ENCODE data around the gene RTBDN. TPM values are rescaled to one million over a fixed set of nuclear protein-coding genes. Genes with fewer than 3 reads are reported as not detected.
A peak's percentile ranks its signal among the peaks of the same experiment; 100 is the strongest.
"Not testable (repeated sequence)": the region's sequence is repeated elsewhere in the genome, so short reads cannot be mapped to it uniquely, and the experiment has no call there.

The RTBDN gene
- total RNA-seq, 2 donors from 2014 or later: not detected

DNA sequence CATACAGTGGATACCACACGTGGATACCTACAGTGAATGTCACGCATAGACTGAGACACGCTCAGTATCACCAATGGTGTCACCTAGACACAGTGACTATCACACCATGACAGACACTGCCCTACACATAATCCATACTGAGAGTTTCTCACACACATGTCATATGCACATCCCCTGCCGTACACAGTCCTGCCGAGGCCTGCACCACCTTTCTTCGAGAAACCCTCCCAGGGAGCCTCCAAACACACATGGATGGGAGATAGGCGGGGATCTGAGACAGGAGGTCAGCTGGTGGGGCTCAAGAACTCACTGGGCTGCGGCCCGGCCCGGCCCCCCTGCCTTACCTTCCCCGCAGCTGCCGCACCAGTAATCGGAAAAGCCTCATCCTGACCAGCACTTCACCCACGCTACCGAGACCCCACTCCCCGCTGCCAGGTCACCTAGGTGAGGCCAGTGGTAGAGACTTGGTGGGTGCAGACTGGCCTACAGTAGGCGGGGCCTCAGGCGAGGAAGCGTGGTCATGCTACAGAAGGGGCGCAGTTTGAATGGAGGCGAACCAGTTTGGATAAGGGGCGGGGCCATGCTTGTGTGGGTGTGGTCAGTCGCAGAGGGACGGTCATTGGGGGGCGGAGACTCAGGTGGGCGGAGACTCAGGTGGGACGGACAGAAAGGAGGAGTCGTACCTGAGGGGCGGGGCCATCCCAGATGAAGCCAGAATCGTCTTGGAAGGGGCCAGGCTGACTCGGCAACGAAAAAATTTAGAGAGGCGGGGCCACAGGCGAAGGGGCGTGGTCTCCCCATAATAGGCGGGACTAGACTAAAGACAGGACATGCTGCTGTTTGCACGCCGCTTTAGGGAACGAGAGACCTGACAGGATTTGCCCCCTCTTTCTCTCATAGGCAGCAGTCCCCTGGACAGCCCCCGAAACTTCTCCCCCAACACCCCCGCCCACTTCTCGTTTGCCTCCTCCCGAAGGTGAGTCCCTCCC lies 6.0 kb upstream of the RTBDN start:
- Mint-ChIP-seq H3K27me3 (peaks cover 50% of the 10 kb centered on the region), H3K9me3 (no peaks in the 10 kb centered on the region), H3K4me3 (peak overlapping the region; percentile 15)

DNA sequence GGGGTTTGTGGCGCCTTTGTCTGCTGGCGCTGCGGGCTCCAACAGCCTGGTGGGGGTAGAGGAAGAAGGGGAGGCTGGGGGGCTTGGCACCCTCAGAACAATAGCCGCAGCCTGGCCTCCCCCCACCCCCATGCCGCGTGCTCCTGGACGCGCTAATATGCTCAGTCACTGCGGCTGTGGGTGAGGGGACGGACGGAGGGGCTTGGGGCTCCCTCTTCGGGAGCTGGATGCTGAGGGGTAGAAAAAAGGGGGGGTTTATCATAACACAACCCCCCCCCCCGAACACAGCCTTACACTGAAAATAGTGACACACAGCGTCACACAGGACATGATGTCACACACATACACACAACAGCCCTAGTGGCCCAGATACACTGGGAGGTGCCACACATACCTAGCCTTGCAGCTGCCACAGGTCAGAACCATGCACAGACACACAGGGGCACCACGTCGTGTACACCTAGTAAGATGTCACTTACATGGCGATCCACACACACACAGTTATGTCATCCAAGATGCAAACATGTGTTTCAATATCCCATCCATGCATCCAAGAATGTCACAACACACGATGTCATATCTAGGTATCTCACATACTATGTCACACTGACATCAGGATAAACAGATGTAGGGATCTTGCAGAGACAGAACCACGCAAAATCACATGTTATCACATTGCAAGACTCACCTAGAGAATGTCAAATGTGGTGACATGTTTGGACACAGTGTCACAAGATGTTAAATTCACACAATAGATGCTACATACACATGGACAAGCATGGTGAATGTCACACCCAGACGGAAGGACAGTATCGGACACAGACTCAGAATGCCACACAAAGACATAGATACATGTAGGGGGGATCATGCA lies 4.7 kb upstream of the RTBDN start:
- no peak overlapping the region for H3K27ac Mint-ChIP-seq

More for the DNA sequence above, 6.0 kb upstream of the RTBDN start:
- Mint-ChIP-seq H3K27ac (no peak overlapping the region), H3K36me3 (ENCODE audit: low read depth) (no peaks in the 10 kb centered on the region), H3K4me1 (peaks cover 16% of the 10 kb centered on the region)
- peak; percentile 40 for ATAC-seq (replicated peaks)

DNA sequence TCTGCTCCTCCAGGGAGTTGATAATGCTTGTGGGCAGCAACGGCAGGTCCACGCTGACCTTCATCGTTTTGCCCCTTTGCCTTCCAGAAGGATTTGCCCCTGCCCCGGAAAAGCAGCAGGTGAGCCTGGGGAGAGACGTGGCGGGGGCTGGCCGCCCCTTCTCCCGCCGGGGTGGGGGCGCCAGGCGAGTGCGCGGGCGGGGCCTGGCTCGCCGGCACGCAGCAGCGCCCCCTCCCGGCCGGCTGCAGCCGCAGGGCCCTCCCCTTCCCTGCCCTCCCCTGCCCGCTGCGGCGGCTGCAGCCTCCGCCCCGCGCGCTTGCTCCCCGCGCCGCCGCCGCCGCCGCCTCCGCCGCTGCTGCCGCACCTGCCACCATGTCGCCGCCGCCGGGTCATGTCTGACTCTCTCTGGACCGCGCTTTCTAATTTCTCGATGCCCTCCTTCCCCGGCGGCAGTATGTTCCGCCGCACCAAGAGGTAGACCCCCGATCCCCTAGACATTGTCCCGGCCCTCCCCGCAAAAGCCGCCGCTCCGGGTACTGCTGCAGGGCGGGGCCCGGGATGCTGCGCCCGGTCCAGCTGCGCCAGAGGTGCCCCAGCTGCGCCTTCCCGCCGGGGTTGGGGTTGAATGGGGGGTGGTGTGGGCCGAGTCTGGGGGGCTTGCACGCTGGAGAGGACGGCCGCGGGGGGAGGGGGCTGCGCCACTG lies 4.0 kb upstream of the RTBDN start, which contains the start of gene MAST1:
Gene MAST1 (plus strand): TSS at position 334 of the 704 bp plus-strand sequence. CDS start 58 bp downstream, at position 392.
- peak; percentile 71 for ATAC-seq (replicated peaks)
- H3K27me3 Mint-ChIP-seq: peaks cover 51% of the 10 kb centered on the region
- H3K27ac Mint-ChIP-seq: no peak within 1 kb of the TSS
- peaks cover 20% of the 10 kb centered on the region for H3K4me1 Mint-ChIP-seq
- H3K36me3 Mint-ChIP-seq (ENCODE audit: low read depth): no peaks in the 10 kb centered on the region
- H3K4me3 Mint-ChIP-seq: peak within 1 kb of the TSS; percentile 58
- no peaks in the 10 kb centered on the region for H3K9me3 Mint-ChIP-seq

More for the DNA sequence above, 4.7 kb upstream of the RTBDN start:
- Mint-ChIP-seq H3K27me3 (peaks cover 51% of the 10 kb centered on the region), H3K36me3 (ENCODE audit: low read depth) (no peaks in the 10 kb centered on the region), H3K4me1 (peaks cover 20% of the 10 kb centered on the region), H3K9me3 (no peaks in the 10 kb centered on the region), H3K4me3 (peak overlapping the region; percentile 58)
- peak; percentile 62 for ATAC-seq (replicated peaks)

DNA sequence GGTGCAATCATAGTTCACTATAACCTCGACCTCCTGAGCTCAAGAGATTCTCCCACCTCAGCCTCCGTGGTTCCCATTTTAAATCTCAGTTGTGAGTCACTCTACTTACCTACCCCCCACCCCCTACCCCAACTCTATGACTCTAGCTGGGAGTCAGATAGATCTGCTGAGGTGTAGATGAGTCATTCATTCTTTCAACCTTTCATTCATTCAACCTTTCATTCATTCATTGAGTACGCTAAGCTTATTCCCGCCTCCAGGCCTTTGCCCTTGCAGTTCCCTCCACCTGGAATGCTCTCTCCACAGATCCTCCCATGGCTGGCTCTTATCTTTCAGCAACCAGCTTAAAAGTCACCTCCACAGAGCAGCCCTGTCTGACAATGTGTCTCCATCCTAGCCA lies 2.8 kb upstream of the RTBDN start:
- Mint-ChIP-seq H3K4me1 (peaks cover 25% of the 10 kb centered on the region), H3K27me3 (peaks cover 53% of the 10 kb centered on the region), H3K9me3 (no peaks in the 10 kb centered on the region), H3K4me3 (peak overlapping the region; percentile 58), H3K27ac (no peak overlapping the region), H3K36me3 (ENCODE audit: low read depth) (no peaks in the 10 kb centered on the region)
- peak; percentile 54 for ATAC-seq (replicated peaks)

DNA sequence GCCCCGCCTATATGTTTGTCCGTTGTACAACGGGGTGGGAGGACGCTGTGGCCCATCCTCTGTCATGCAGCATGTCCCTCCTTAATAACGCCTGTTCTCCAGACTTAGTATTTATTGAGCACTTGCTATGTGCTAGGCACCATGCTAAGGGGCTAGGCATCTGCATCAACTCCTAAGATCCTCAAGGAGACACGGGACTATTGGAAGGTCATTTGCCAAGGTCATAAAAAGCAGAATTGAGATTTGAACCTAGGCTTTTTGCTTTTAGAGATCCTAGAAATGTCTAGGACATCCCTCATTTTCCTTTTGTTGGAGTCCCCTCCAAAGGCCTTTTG lies 2.1 kb upstream of the RTBDN start:
- peaks cover 20% of the 10 kb centered on the region for H3K4me1 Mint-ChIP-seq
- ATAC-seq (replicated peaks): no peak
- no peak overlapping the region for H3K4me3 Mint-ChIP-seq
- H3K27me3 Mint-ChIP-seq: peaks cover 53% of the 10 kb centered on the region
- H3K36me3 Mint-ChIP-seq (ENCODE audit: low read depth): no peaks in the 10 kb centered on the region
- H3K9me3 Mint-ChIP-seq: no peaks in the 10 kb centered on the region
- no peak overlapping the region for H3K27ac Mint-ChIP-seq

DNA sequence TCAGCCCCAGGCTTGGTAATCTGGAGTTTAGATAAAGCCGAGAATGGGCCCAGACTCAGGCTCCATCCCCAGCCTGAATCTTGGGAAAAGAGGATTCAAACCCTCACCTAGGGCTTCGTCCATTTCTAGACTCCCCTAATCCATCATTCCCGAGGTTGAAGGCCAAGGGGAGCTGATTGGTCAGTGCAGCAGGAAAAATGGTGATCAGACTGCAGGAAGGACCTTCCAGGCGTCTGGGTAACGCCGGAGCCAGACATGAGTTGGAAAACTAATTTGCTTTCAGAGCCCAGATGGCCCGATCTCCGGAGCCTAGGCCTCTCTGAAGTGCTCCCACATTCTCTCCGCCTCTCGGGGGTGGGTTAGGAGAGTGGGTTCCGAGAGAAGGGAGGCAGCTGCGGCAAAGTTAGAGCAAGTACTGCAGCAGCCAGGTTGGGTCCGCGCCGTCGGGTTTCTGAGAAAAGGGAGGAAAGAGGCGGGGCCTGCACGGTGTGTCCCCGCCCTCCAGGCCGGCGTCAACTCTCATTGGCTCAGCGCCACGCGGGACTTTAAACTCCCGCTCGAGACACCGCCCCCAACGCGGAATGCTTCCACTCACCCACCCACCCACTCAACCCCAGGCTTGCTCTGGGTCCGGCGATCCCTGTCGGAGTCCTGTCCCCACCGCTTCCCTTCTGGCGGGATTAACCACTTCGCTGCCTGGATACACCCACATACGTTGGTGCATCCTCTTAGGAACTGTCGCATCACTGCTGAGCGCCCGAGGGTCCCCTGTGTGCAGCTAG lies 788 bp upstream of the RTBDN start:
- H3K4me3 Mint-ChIP-seq: peak overlapping the region; percentile 51
- no peaks in the 10 kb centered on the region for H3K36me3 Mint-ChIP-seq (ENCODE audit: low read depth)
- H3K27me3 Mint-ChIP-seq: peaks cover 51% of the 10 kb centered on the region
- no peak overlapping the region for H3K27ac Mint-ChIP-seq
- H3K4me1 Mint-ChIP-seq: peaks cover 20% of the 10 kb centered on the region
- H3K9me3 Mint-ChIP-seq: no peaks in the 10 kb centered on the region
- no peak for ATAC-seq (replicated peaks)

DNA sequence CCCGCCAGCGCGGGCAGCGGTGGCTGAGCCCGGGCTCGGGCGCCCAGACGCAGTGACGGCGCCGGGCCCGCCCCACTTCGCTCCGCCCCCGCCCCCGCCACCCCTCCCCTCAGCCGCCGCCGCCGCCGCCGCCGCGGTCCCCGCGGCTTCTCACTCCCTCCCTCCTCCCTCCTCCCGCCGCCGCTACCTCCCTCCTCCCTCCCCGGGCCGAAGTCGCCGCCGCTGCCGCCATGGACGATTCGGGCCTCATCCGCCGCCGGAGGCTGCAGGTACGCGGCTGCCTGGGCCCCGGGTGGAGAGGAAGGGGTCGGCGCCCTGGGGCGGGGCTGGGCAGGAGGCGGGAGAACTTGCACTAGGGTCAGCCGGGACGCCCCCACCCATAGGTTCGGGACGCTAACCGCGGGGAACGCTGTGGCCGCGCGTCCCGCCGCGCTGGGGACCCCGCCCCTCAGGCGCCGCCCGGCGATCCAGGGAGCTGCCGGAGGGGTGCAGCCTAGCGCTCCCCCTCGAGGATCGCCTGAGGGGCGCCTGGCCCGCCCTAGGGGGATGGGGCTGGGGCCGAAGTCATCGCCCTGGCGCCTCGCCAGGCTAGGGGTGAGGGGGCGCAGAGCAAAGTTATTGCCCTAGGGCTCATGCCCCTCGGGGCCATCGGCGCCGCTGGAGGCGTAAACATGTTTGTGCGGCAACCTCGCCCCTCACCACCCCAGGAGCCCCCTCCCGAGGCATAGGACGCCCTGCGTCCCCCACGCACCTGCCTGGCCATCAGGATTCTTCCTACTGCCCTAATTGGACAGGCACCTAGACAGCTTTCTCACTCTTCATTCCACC lies 427 bp downstream of the RTBDN start:
- ATAC-seq (replicated peaks): peak; percentile 24
- Mint-ChIP-seq H3K27me3 (peaks cover 50% of the 10 kb centered on the region), H3K4me3 (peak overlapping the region; percentile 51), H3K27ac (no peak overlapping the region), H3K9me3 (no peaks in the 10 kb centered on the region), H3K36me3 (ENCODE audit: low read depth) (no peaks in the 10 kb centered on the region), H3K4me1 (peaks cover 14% of the 10 kb centered on the region)

DNA sequence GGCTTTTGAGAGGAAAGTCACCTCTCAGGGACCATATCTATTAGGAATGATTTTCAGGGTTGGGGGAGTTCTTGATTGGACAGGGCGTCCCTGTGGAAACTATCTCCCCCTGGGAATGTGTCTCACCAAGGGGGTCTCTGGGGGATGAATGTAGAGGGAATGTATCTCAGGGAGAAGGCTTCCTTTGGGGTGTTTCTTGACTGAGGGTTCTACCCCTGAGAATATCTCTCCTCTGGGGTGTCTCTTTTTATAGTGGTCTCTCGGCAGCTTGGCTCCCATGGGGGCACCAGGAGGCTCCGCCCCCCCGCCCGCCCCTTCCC lies 1.0 kb downstream of the RTBDN start:
- Mint-ChIP-seq H3K9me3 (no peaks in the 10 kb centered on the region), H3K4me1 (peaks cover 14% of the 10 kb centered on the region), H3K27me3 (peaks cover 54% of the 10 kb centered on the region), H3K36me3 (ENCODE audit: low read depth) (no peaks in the 10 kb centered on the region), H3K4me3 (peak overlapping the region; percentile 49), H3K27ac (no peak overlapping the region)
- ATAC-seq (replicated peaks): no peak

DNA sequence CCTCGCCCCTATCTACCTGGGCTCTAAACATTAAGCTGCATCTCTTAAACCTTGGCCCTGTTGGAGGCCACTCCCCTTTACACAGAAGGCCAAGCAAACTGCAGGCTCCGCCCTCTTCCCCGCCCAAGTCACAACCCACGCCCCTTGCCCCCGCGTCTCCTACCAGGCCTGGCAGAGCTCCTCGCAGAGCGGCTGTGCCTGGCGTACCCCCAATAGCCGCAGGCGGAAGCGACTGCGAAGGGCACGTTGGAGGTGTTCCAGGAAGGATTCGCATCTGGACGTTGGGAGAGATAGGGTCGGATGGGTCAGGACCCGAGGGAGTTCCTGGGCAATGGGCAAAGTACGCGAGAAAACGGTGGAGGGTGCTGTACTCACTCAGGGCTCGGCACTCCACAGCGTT lies 5.9 kb downstream of the RTBDN start:
- Mint-ChIP-seq H3K9me3 (no peaks in the 10 kb centered on the region), H3K36me3 (ENCODE audit: low read depth) (no peaks in the 10 kb centered on the region), H3K27me3 (peaks cover 55% of the 10 kb centered on the region), H3K27ac (no peak overlapping the region), H3K4me1 (peaks cover 5% of the 10 kb centered on the region), H3K4me3 (no peak overlapping the region)
- peak; percentile 54 for ATAC-seq (replicated peaks)

DNA sequence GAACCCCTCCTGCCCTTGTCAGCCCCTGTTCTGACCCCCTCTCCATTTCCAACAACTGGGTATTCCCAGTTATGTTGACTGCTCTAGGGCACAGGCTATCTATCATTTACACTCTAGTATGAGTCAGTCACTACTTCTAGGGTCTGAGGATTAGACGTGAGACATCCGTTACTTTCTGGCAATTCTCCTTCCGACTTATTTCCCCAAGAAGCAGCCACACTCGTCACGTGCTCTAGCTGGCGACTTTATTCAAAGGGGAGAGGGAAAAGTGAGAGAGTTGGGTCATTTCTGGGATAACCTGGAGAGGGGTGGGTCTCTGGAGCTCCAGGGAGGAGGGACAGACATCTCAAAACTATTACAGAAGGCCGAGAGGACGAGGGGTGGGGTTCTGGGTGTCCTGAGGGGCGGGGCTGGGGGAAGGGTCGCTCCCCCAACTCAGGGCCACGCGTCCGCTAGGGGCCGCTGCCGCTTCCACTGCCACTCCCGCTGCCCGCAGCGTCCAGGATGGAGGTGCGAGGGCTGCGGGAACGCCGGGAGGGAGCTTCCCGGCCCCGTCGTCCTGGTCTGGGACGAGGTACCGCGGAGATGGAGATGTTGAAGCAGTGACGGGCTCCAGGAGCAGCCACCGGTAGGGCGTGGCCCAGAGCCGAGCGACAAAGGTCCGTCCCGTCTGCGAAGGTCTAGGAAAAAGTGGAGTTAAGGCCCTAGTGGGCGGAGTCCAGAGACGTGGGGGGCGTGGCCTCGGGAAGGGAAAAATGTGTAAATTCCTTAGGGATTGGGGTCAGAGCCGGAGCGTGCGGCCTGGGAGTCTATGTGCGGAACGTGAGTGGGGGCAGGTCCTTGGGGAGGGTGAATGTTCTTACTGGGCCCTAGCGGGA lies 8.9 kb downstream of the RTBDN start:
- peaks cover 38% of the 10 kb centered on the region for H3K27me3 Mint-ChIP-seq
- H3K4me1 Mint-ChIP-seq: peaks cover 4% of the 10 kb centered on the region
- no peaks in the 10 kb centered on the region for H3K36me3 Mint-ChIP-seq (ENCODE audit: low read depth)
- peak overlapping the region; percentile 36 for H3K4me3 Mint-ChIP-seq
- ATAC-seq (replicated peaks): peak; percentile 72
- peaks cover 4% of the 10 kb centered on the region for H3K9me3 Mint-ChIP-seq
- H3K27ac Mint-ChIP-seq: no peak overlapping the region

DNA sequence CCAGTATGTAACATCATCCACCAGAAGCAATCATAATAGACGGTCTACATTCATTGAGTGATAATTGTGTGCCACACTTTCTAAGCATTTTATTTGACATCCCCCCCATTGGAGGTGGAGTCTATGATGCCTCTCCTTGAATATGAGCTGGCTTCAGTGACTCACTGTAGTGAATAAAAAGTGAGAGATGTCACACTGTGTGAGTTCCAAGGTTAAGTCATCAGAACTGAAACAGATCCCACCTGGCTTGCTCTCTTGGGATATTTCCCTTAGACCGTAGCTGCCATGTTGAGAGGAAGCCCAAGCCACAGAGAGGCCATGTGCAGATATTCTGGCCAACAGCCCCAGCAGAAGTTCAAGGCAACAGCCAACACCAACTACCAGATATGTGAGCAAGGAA lies 12.6 kb downstream of the RTBDN start:
- ATAC-seq (replicated peaks): peak; percentile 54
- peaks cover 18% of the 10 kb centered on the region for H3K27me3 Mint-ChIP-seq

DNA sequence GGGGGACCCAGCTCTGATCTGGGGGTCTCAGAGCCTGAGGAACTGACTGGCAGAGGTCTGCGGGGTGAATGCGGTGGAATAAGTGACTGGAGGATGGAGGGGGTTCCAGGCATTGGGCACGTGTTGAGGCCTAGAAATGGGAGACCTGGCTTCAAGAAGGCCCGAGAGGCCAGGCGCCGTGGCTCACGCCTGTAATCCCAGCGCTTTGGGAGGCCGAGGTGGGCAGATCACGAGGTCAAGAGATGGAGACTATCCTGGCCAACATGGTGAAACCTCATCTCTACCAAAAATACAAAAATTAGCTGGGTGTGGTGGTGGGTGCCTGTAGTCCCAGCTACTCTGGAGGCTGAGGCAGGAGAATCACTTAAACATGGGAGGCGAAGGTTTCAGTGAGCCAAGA lies 16.6 kb downstream of the RTBDN start:
- not testable (repeated sequence) for ATAC-seq (replicated peaks); H3K9me3 Mint-ChIP-seq; H3K27ac Mint-ChIP-seq; H3K4me3 Mint-ChIP-seq; H3K27me3 Mint-ChIP-seq; H3K4me1 Mint-ChIP-seq
- H3K36me3 Mint-ChIP-seq (ENCODE audit: low read depth): peaks cover 27% of the 10 kb centered on the region

More for the DNA sequence above, 12.6 kb downstream of the RTBDN start:
- Mint-ChIP-seq H3K9me3 (peaks cover 4% of the 10 kb centered on the region), H3K27ac (no peak overlapping the region), H3K36me3 (ENCODE audit: low read depth) (no peaks in the 10 kb centered on the region), H3K4me3 (no peak overlapping the region), H3K4me1 (peaks cover 4% of the 10 kb centered on the region)
